WERI-Rb-1 (cell line): Measurements from ENCODE around the gene USP31.
A peak's percentile ranks its signal among the peaks of the same experiment; 100 is the strongest.

ENCODE experiments used
- DNase-seq: peaks from one replicate; pipeline ENCODE4 v3.0.0-alpha.2; 2020
- H3K27ac ChIP-seq: fragments of 250-450 bp; sonication (Bioruptor Pico); 2 replicates; pipeline ENCODE4 v1.5.1; 2020; ENCODE audit warnings: mild to moderate bottlenecking, moderate library complexity
- H3K27me3 ChIP-seq: fragments of 250-450 bp; sonication (Bioruptor Pico); 2 replicates; pipeline ENCODE4 v1.5.1; 2021; ENCODE audit warnings: mild to moderate bottlenecking, low read depth, moderate library complexity; ENCODE audit not compliant: insufficient read depth, severe bottlenecking
- H3K36me3 ChIP-seq: fragments of 250-450 bp; sonication (Bioruptor Pico); 2 replicates; pipeline ENCODE4 v1.5.1; 2020; ENCODE audit warnings: mild to moderate bottlenecking, moderate library complexity
- H3K4me3 ChIP-seq: 2 replicates; pipeline ENCODE4 v1.5.1; 2011; ENCODE audit warnings: low read depth, mild to moderate bottlenecking, control low read depth, low read length
- H3K9me3 ChIP-seq: fragments of 250-450 bp; sonication (Bioruptor Pico); 2 replicates; pipeline ENCODE4 v1.5.1; 2021; ENCODE audit warnings: mild to moderate bottlenecking, moderate library complexity; ENCODE audit not compliant: severe bottlenecking
- CTCF ChIP-seq: IDR thresholded peaks from 2 replicates; pipeline ENCODE4 v1.5.1; 2011; ENCODE audit warnings: low read depth, mild to moderate bottlenecking, control low read depth, inconsistent platforms, low read length

The USP31 gene

GRCh38 chr16:23131931-23132621 is 17.2 kb downstream of the USP31 start:
- no peaks in the 10 kb centered on the region for H3K36me3 ChIP-seq
- no peak overlapping the region for H3K27ac ChIP-seq
- no peak for TF ChIP-seq CTCF
- H3K4me3 ChIP-seq, result no peak overlapping the region
- H3K9me3 ChIP-seq, result no peaks in the 10 kb centered on the region
- no peaks in the 10 kb centered on the region for H3K27me3 ChIP-seq
- DNase-seq, result no peak

- Histone ChIP-seq H3K9me3 (no peaks in the 10 kb centered on the region), H3K36me3 (no peaks in the 10 kb centered on the region), H3K27me3 (no peaks in the 10 kb centered on the region), H3K27ac (no peak overlapping the region), H3K4me3 (no peak overlapping the region)
- no peak for DNase-seq
- no peak for TF ChIP-seq CTCF
Observed at GRCh38 chr16:23131436-23131835, 17.8 kb downstream of the USP31 start.

DNA sequence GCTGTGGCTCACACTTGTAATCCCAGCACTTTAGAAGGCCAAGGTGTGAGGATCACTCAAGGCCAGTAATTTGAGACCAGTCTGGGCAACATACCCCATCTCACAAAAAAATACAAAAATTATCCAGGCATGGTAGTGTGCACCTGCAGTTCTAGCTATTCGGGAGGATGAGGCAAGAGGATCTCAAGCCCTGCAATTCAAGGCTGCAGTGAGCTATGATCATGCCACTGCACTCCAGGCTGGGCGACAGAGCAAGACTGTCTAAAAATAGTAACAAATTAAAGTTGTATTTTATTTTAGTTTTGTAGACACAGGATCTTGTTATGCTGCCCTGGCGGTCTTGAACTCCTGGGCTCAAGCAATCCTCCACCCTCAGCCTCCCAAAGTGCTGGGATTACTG is 18.2 kb downstream of the USP31 start:
- Histone ChIP-seq H3K27ac (no peak overlapping the region), H3K9me3 (no peaks in the 10 kb centered on the region), H3K4me3 (no peak overlapping the region), H3K36me3 (no peaks in the 10 kb centered on the region), H3K27me3 (no peaks in the 10 kb centered on the region)
- no peak for TF ChIP-seq CTCF
- no peak for DNase-seq

DNA sequence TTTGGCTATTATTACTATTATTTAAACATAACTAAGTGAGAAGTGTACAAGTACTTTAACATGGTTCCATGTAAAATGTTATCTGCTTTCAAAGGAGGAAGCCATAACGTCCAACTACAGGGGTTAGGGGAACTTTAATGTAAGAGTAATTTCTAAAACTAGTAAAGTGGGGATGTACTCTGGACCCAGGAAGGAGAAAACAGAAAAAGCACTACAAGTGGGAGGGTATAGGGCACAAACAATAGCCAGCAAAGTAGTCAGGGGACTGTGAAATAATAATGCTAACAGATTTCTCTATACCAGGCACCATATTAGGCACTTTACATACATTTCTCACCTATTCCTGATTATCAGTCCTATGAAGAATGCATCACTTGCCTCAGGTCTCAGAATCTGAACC is 19.6 kb downstream of the USP31 start:
- no peak for DNase-seq
- H3K9me3 ChIP-seq, result no peaks in the 10 kb centered on the region
- H3K27ac ChIP-seq, result no peak overlapping the region
- H3K36me3 ChIP-seq, result no peaks in the 10 kb centered on the region
- no peak for TF ChIP-seq CTCF
- no peaks in the 10 kb centered on the region for H3K27me3 ChIP-seq
- H3K4me3 ChIP-seq, result no peak overlapping the region

- Histone ChIP-seq H3K36me3 (no peaks in the 10 kb centered on the region), H3K27me3 (no peaks in the 10 kb centered on the region), H3K4me3 (no peak overlapping the region), H3K9me3 (no peaks in the 10 kb centered on the region), H3K27ac (no peak overlapping the region)
- DNase-seq, result no peak
- no peak for TF ChIP-seq CTCF
Observed at GRCh38 chr16:23128056-23128455, 21.2 kb downstream of the USP31 start.

DNA sequence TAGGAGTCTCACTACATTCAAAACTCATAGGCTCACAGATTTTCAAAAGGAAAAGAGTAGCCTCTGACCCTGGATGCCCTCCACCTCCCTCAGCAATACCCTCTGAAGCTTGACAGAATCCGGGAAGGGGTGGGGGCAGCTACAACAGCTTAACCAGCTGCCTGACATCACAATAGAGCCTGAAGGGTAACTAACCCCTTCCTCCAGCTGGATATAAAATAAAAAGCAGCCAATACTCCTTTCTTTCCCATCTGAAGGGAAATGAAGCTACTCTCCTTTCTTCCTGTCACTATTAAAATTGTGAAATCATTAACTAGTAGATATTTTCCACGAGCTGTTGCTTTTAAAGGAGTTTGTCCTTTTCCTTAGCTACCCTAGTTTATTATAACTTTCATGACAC is 24.0 kb downstream of the USP31 start:
- DNase-seq, result peak; percentile 66
- Histone ChIP-seq H3K36me3 (no peaks in the 10 kb centered on the region), H3K27me3 (no peaks in the 10 kb centered on the region), H3K27ac (peak overlapping the region; percentile 8; the same call in 1 of the 2 replicates), H3K9me3 (no peaks in the 10 kb centered on the region), H3K4me3 (no peak overlapping the region)
- no peak for TF ChIP-seq CTCF
